GM21360 (cell line): ENCODE results near the gene MAGI3.
"Not testable (repeated sequence)": the region's sequence is repeated elsewhere in the genome, so short reads cannot be mapped to it uniquely, and the experiment has no call there.

Experiments used
- ATAC-seq: cut with Tn5 transposase; IDR thresholded peaks from one replicate; pipeline ENCODE4 v1.9.1; 2021; ENCODE audit warnings: mild to moderate bottlenecking, moderate library complexity; ENCODE audit not compliant: unreplicated experiment

MAGI3 gene

DNA sequence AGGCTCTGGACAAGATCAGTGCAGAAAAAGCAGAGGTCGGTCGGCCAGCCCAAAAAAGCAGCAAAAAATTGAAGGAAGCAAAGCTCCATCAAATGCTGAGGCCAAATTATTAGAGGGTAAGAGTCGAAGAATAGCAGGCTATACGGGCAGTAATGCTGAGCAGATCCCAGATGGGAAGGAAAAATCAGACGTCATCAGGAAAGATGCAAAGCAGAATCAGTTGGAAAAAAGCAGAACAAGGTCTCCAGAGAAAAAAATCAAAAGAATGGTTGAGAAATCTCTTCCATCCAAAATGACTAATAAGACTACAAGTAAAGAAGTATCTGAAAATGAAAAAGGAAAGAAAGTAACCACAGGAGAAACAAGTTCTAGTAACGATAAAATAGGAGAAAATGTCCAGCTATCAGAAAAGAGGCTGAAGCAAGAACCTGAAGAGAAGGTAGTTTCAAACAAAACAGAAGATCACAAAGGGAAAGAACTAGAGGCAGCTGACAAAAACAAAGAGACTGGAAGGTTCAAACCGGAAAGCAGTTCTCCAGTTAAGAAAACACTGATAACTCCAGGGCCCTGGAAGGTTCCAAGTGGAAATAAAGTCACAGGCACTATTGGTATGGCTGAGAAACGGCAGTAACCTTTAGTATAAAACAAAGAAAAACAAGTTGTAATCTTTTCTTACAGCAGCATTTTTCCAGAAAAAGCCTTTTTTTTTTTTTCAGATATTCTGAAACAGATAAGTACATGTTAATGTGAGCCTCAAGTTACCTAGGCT is 293.3 kb downstream of the MAGI3 start:
- ATAC-seq, result no peak

DNA sequence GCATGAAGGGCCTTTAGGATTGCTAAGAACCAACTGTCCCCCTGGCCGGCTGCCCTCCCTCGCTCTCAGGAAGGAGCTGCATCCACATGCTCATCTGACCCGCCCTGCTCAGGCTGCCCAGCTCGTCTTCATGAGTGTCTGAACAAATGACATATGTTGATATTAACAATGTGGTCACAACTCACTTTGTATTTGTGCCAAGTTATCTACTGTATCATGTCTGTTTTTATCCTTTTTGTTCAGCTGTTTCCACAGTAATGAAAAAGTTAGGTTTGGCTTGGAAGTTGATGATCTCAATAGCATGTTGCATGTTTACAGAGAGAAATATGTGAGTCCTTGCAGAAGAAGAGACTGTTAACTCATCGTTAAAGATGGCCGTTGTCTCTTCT is 293.8 kb downstream of the MAGI3 start:
- no peak for ATAC-seq

DNA sequence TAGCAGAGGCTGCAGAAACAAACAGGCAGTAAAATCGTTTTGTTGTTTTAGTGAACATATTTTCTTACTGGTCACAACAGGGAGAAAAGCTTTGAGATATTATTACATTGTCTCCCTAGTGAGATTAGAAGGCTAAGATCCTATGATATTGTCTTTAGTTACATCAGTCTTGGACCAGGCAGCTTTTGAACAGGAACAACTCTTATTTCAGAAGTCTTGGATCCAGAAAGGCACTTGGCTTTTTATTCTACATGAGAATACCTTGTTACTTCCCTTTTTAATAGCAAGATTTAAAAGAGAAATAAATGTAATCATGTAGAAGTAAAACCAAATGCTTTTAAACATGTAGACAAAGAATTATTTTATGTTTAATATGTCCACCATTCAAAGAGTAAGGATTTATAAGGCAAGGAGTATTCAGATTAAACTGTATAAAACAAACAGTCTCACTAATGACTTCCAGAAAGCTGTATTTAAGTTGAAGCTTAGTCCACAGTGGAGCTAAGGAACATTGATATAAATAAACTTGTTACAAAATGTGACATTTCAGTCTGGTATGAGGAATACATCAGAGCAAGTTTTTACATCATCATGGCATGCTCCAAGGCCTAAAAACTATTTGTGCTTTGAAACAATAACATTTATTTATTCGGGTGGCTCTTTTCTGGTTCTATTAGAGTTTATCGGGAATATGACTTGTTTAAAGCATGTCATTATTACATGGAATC is 296.7 kb downstream of the MAGI3 start:
- ATAC-seq, result no peak

DNA sequence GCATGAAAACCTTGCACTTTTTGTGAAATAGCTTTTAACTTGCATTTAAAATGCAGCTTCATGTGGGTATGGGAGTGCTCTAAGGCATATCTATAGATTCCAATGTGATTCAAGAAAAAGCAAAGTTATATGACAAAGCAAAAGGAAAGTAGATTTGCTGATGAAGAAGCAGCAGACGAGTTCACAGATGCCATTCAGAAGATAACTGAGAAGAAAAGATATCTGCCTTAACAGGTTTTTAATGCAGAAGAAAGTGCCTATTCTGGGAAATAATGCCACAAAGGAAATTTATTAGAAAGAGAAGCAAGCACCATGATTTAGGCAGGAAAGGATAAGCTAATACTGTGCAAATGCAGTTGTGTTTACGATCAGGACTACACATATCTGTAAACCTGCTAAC is 300.9 kb downstream of the MAGI3 start:
- ATAC-seq, result no peak

DNA sequence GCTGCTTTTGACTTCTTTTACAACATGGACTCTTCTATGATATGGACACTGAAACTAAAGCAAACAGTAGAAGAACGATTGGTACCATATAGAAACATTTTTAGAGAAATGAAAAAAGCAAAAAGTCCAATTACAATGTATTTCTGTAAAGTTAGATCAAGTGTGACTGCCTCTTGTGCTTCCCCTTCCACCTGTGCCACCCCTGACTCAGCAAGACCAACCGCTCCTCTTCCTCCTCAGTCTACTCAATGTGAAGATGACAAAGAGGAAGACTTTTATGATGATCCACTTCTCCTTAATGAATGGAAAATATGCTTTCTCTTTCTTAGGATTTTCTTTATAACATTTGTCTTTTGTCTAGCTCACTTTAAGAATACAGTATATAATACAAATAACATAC is 302.0 kb downstream of the MAGI3 start:
- ATAC-seq, result no peak

DNA sequence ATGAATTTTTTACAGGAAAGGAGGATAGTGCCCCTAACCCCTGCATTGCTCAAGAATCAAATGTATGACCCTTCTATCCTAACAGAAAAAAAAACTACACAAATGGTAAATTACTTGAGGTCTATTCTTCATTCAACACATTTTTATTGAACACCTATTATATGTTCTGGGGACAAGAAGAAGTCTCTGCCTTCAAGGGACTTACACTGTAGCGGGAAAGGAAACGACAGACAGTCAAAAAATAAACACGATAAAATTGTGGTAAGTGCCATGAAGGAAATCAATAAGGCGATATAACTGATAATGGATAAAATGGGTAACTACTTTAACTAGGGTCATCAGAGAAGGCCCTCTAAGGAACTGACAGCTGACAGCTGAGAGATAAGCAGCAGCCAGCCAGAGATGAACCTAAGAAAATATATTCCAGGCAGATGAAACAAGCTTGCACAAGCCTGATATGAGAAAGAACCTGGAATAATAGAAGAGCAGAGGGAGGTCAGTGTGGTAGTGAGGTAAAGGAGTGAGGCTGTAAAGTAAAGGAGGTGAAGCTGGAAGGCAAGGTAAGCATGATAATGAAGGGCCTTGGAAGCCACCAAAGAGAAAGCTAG is 302.6 kb downstream of the MAGI3 start:
- ATAC-seq, result no peak

DNA sequence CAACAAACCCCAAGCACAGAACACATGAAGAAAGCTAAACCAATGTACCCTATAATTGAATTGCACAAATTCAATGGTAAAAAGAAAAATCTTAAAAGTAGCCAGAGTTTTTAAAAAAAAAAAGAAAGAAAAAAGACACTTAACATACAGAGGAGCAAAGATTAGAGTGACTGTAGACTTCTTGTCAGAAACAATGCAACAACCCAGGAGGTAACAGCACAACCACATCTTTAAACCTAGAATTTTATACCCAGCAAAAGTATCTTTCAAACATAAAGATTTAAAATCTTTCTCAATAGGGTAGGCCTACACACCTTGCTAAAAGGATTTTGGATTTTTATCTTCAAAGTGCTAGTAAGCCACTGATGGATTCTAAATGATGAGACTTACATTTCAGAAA is 304.6 kb downstream of the MAGI3 start:
- no peak for ATAC-seq

DNA sequence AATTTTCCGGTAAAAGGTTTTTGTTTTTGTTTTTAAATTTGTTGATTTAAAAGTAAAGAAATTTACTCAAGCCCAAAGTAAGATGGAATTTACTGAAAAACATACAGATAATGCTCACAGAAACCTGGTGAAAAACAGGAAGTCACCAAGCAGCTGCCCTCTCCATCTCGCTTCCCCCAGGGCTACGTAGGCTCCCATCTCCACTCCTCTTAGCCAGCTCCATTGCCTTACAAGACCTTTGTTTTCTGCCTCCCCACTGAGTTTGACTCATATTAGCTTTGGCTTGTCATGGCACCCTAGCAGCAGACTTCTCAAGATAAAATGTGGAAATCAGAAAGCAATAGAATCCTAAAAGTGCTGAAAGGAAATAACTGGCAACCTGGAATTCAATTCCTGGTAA is 311.1 kb downstream of the MAGI3 start:
- ATAC-seq, result no peak

DNA sequence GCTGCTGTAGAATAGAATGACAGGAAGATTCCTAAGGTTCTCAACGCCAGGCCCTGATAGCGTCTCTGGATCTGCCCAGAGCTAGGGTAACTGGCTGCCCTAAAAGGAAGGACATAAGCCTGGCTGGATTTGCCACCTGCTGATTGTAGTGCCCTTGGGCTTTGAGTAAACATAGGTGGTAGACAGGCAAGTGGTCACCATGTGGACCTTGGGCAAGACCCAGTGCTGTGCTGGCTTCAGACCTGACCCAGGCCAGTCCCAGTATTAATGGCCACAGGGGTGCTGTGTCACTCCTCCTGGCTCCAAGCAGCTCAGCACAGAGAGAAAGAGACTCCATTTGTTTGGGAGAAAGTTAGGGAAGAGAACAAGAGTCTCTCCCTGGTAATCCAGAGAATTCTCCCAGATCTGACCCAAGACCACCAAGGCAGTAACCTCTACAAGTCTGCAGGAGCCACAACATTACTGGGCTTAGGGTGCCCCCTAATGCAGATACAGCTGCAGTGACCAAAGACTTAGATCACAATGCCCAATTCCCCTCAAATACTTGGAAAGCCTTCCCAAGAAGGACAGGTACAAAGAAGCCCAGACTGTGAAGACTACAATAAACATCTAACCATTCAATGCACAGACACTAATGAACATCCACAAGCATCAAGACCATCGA is 324.4 kb downstream of the MAGI3 start:
- ATAC-seq, result no peak

DNA sequence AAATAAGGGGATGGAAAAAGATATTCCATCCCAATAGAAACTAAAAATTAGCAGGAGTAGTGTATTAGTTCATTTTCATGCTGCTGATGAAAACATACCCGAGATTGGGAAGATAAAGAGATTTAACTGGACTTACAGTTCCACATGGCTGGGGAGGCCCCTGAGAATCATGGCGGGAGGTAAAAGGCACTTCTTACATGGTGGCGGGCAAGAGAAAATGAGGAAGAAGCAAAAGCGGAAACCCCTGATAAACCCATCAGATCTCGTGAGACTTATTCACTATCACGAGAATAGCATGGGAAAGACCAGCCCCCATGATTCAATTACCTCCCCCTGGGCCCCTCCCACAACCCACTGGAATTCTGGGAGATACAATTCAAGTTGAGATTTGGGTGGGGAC is 327.2 kb downstream of the MAGI3 start:
- not testable (repeated sequence) for ATAC-seq

DNA sequence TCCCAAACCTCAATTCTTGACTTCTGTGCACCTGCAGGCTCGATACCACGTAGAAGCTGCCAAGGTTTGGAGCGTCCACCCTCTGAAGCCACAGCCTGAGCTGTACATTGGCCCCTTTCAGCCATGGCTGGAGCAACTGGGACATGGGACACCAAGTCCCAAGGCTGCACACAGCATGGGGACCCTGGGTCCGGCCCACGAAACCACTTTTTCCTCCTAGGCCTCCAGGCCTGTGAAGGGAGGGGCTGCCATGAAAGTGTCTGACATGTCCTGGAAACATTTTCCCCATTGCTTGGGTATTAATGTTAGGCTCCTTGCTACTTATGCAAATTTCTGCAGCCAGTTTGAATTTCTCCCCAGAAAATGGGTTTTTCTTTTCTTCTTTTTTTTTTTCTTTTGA is 328.3 kb downstream of the MAGI3 start:
- not testable (repeated sequence) for ATAC-seq

DNA sequence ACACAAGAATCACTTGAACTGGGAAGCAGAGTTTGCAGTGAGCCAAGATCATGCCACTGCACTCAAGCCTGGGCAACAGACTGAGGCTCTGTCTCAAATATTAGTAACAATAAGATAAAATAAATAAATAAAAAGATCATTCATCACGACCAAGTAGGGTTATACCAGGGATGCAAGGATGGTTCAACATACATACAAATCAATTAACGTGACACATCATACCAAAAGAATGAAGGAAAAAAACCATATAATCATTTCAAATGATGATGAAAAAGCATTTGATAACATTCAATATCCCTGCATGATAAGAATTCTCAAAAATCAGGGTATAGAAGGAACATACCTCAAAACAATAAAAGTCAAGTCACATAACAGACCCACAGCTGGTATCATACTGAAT is 330.7 kb downstream of the MAGI3 start:
- no peak for ATAC-seq

DNA sequence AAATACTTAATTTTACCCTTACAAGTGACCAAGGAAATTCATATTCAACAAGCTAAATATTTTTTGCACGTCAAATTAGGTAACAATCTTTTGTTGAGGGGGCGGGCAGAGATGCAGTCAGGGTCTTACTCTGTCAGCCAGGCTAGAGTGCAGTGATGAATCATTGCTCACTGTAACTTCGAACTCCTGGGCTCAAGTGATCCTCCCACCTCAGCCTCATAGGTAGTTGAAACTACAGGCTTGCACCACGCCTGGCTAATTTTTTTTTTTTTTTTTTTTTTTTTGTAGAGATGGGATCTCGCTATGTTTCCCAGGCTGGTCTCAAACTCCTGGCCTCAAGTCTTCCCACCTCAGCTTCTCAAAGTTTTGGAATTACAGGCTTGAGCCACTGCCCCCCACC is 342.5 kb downstream of the MAGI3 start:
- ATAC-seq, result no peak

DNA sequence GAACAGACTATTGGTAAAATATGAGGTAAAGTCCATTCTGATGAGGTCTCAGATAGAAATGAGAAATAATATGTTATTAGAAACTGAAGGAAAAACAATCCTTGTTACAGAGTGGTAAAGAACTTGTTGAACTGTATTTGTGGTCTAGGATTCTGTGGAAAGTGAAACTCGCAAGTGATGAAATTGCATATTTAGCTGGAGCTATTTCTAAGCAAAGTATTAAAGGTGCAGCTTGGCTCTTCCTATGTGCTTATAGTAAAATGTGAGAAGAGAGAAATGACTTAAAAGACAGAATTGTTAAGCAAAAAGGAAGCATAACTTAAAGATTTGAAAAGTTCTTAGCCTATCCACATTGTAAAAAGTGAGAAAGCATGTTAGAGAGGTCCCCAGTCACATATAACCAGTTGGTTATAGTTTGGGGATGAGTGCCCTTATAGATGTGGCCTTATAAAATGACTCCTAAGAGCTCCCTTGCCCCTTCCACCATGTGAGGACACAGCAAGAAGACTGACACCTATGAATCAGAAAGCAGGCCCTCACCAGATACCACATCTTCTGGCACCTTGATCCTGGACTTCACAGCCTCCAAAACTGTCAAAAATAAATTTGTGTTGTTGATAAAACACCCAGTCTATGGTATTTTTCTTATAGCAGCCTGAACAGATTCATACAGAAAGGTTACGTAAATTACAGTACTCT is 344.2 kb downstream of the MAGI3 start:
- ATAC-seq, result no peak
